HG03025 (cell line): ENCODE results near the gene ELP4.

Experiments used
- ATAC-seq: cut with Tn5 transposase; IDR thresholded peaks from one replicate; pipeline ENCODE4 v1.9.1; 2021; ENCODE audit warnings: mild to moderate bottlenecking, moderate library complexity; ENCODE audit not compliant: unreplicated experiment, low FRiP score

Gene ELP4

GRCh38 chr11:31767066-31767465 is 257.5 kb downstream of the ELP4 start:
- no peak for ATAC-seq

GRCh38 chr11:31767685-31768084 is 258.1 kb downstream of the ELP4 start:
- ATAC-seq: no peak

GRCh38 chr11:31768749-31769640 is 259.4 kb downstream of the ELP4 start:
- no peak for ATAC-seq

- ATAC-seq: no peak
Measured at GRCh38 chr11:31770011-31770700, 260.6 kb downstream of the ELP4 start.

- ATAC-seq: no peak
Measured at GRCh38 chr11:31772412-31772811, 262.8 kb downstream of the ELP4 start.

- no peak for ATAC-seq
Measured at GRCh38 chr11:31779374-31779791, 269.8 kb downstream of the ELP4 start.

GRCh38 chr11:31780078-31780477 is 270.5 kb downstream of the ELP4 start:
- ATAC-seq: no peak

- ATAC-seq: no peak
Measured at GRCh38 chr11:31780480-31780971, 271.0 kb downstream of the ELP4 start.

GRCh38 chr11:31782257-31782656 is 272.7 kb downstream of the ELP4 start:
- no peak for ATAC-seq

- ATAC-seq: no peak
Measured at GRCh38 chr11:31783252-31783651, 273.7 kb downstream of the ELP4 start.

- no peak for ATAC-seq
Measured at GRCh38 chr11:31784611-31785010, 275.0 kb downstream of the ELP4 start.

- ATAC-seq: no peak
Measured at GRCh38 chr11:31786996-31787685, 277.6 kb downstream of the ELP4 start.

GRCh38 chr11:31788085-31788484 is 278.5 kb downstream of the ELP4 start:
- no peak for ATAC-seq

GRCh38 chr11:31790649-31791048 is 281.1 kb downstream of the ELP4 start:
- no peak for ATAC-seq

GRCh38 chr11:31792036-31792435 is 282.5 kb downstream of the ELP4 start:
- no peak for ATAC-seq

GRCh38 chr11:31792456-31792855 is 282.9 kb downstream of the ELP4 start:
- no peak for ATAC-seq

GRCh38 chr11:31793264-31793663 is 283.7 kb downstream of the ELP4 start:
- ATAC-seq: no peak

GRCh38 chr11:31794548-31794947 is 285.0 kb downstream of the ELP4 start:
- no peak for ATAC-seq

- ATAC-seq: no peak
Measured at GRCh38 chr11:31795706-31796498, 286.3 kb downstream of the ELP4 start.

GRCh38 chr11:31796499-31797189 is 287.1 kb downstream of the ELP4 start:
- ATAC-seq: no peak
